Muscle layer of colon (tissue), 2 donors: Measurements from ENCODE around the gene RFTN2.
"Not testable (repeated sequence)": the region's sequence is repeated elsewhere in the genome, so short reads cannot be mapped to it uniquely, and the experiment has no call there.

ENCODE experiments used
- H3K27ac ChIP-seq: one replicate; pipeline ENCODE4 v1.7.0; 2013; ENCODE audit warnings: low read depth, mild to moderate bottlenecking, low read length, moderate library complexity
- H3K27me3 ChIP-seq, 2 donors: one replicate each; pipeline ENCODE4 v1.7.0; 2013; ENCODE audit warnings: low read length in 2 of 2, mild to moderate bottlenecking in 2 of 2; ENCODE audit not compliant: insufficient read depth in 2 of 2, control insufficient read depth in 1 of 2
- H3K36me3 ChIP-seq: one replicate; pipeline ENCODE4 v1.7.0; 2013; ENCODE audit warnings: mild to moderate bottlenecking, low read length; ENCODE audit not compliant: insufficient read depth
- H3K4me1 ChIP-seq: one replicate; pipeline ENCODE4 v1.7.0; 2013; ENCODE audit warnings: mild to moderate bottlenecking, low read length; ENCODE audit not compliant: insufficient read depth
- H3K4me3 ChIP-seq, 2 donors: one replicate each; pipeline ENCODE4 v1.7.0; 2013; ENCODE audit warnings: low read length in 2 of 2, low read depth in 1 of 2, mild to moderate bottlenecking in 1 of 2, moderate library complexity in 1 of 2
- H3K9ac ChIP-seq: one replicate; pipeline ENCODE4 v1.7.0; 2013; ENCODE audit warnings: low read length
- H3K9me3 ChIP-seq: one replicate; pipeline ENCODE4 v1.7.0; 2013; ENCODE audit warnings: mild to moderate bottlenecking, low read length
- donor health status: abdominal sarcoma.
- donor health status: Adenocarcinoma of cecum.

The RFTN2 gene

GRCh38 chr2:197674060-197674459 is 1.3 kb downstream of the RFTN2 start:
- no peaks in the 10 kb centered on the region for H3K9me3 ChIP-seq
- no peak overlapping the region for H3K27ac ChIP-seq
- no peak overlapping the region for H3K9ac ChIP-seq
- H3K36me3 ChIP-seq, result no peaks in the 10 kb centered on the region
- no peak overlapping the region for H3K4me3 ChIP-seq
- no peaks in the 10 kb centered on the region for H3K4me1 ChIP-seq
- H3K27me3 ChIP-seq, result no peaks in the 10 kb centered on the region

- Histone ChIP-seq H3K4me3 (peak overlapping the region in 1 of 2 donors; percentile 22), H3K9ac (no peak overlapping the region), H3K9me3 (no peaks in the 10 kb centered on the region), H3K27me3 (no peaks in the 10 kb centered on the region), H3K27ac (no peak overlapping the region), H3K36me3 (no peaks in the 10 kb centered on the region), H3K4me1 (no peaks in the 10 kb centered on the region)
Observed at GRCh38 chr2:197673606-197674005, 1.8 kb downstream of the RFTN2 start.

GRCh38 chr2:197673106-197673505 is 2.3 kb downstream of the RFTN2 start:
- Histone ChIP-seq H3K27ac (no peak overlapping the region), H3K27me3 (no peaks in the 10 kb centered on the region), H3K36me3 (no peaks in the 10 kb centered on the region), H3K9me3 (no peaks in the 10 kb centered on the region), H3K4me1 (no peaks in the 10 kb centered on the region), H3K4me3 (peak overlapping the region in 1 of 2 donors; percentile 22), H3K9ac (no peak overlapping the region)

- Histone ChIP-seq H3K9ac (no peak overlapping the region), H3K27ac (no peak overlapping the region), H3K36me3 (no peaks in the 10 kb centered on the region), H3K4me3 (no peak overlapping the region), H3K27me3 (no peaks in the 10 kb centered on the region), H3K4me1 (no peaks in the 10 kb centered on the region), H3K9me3 (no peaks in the 10 kb centered on the region)
Observed at GRCh38 chr2:197672371-197672893, 3.0 kb downstream of the RFTN2 start.

GRCh38 chr2:197669077-197669476 is 6.3 kb downstream of the RFTN2 start:
- H3K9me3 ChIP-seq, result no peaks in the 10 kb centered on the region
- no peaks in the 10 kb centered on the region for H3K36me3 ChIP-seq
- no peaks in the 10 kb centered on the region for H3K4me1 ChIP-seq
- no peak overlapping the region for H3K4me3 ChIP-seq
- no peak overlapping the region for H3K27ac ChIP-seq
- no peaks in the 10 kb centered on the region for H3K27me3 ChIP-seq
- no peak overlapping the region for H3K9ac ChIP-seq

- no peak overlapping the region for H3K4me3 ChIP-seq
- H3K9ac ChIP-seq, result no peak overlapping the region
- H3K36me3 ChIP-seq, result no peaks in the 10 kb centered on the region
- H3K9me3 ChIP-seq, result no peaks in the 10 kb centered on the region
- H3K27ac ChIP-seq, result no peak overlapping the region
- no peaks in the 10 kb centered on the region for H3K4me1 ChIP-seq
- no peaks in the 10 kb centered on the region for H3K27me3 ChIP-seq
Observed at GRCh38 chr2:197668296-197668695, 7.1 kb downstream of the RFTN2 start.

GRCh38 chr2:197666277-197666676 is 9.1 kb downstream of the RFTN2 start:
- no peak overlapping the region for H3K9ac ChIP-seq
- no peaks in the 10 kb centered on the region for H3K36me3 ChIP-seq
- no peaks in the 10 kb centered on the region for H3K4me1 ChIP-seq
- no peaks in the 10 kb centered on the region for H3K27me3 ChIP-seq
- no peaks in the 10 kb centered on the region for H3K9me3 ChIP-seq
- no peak overlapping the region for H3K27ac ChIP-seq
- H3K4me3 ChIP-seq, result no peak overlapping the region

- no peaks in the 10 kb centered on the region for H3K9me3 ChIP-seq
- no peak overlapping the region for H3K4me3 ChIP-seq
- no peaks in the 10 kb centered on the region for H3K36me3 ChIP-seq
- no peaks in the 10 kb centered on the region for H3K27me3 ChIP-seq
- no peak overlapping the region for H3K27ac ChIP-seq
- no peaks in the 10 kb centered on the region for H3K4me1 ChIP-seq
- no peak overlapping the region for H3K9ac ChIP-seq
Observed at GRCh38 chr2:197661626-197662025, 13.8 kb downstream of the RFTN2 start.

- H3K27me3 ChIP-seq, result no peaks in the 10 kb centered on the region
- H3K9ac ChIP-seq, result no peak overlapping the region
- no peaks in the 10 kb centered on the region for H3K9me3 ChIP-seq
- no peaks in the 10 kb centered on the region for H3K4me1 ChIP-seq
- H3K36me3 ChIP-seq, result no peaks in the 10 kb centered on the region
- no peak overlapping the region for H3K27ac ChIP-seq
- no peak overlapping the region for H3K4me3 ChIP-seq
Observed at GRCh38 chr2:197657562-197657961, 17.8 kb downstream of the RFTN2 start.

- H3K27me3 ChIP-seq, result no peaks in the 10 kb centered on the region
- no peaks in the 10 kb centered on the region for H3K4me1 ChIP-seq
- H3K9ac ChIP-seq, result no peak overlapping the region
- no peak overlapping the region for H3K4me3 ChIP-seq
- peaks cover 4% of the 10 kb centered on the region for H3K9me3 ChIP-seq
- H3K36me3 ChIP-seq, result no peaks in the 10 kb centered on the region
- no peak overlapping the region for H3K27ac ChIP-seq
Observed at GRCh38 chr2:197647961-197648690, 27.3 kb downstream of the RFTN2 start.

GRCh38 chr2:197641666-197642065 is 33.7 kb downstream of the RFTN2 start:
- H3K9ac ChIP-seq, result no peak overlapping the region
- no peak overlapping the region for H3K27ac ChIP-seq
- no peaks in the 10 kb centered on the region for H3K4me1 ChIP-seq
- H3K36me3 ChIP-seq, result no peaks in the 10 kb centered on the region
- H3K27me3 ChIP-seq, result no peaks in the 10 kb centered on the region
- H3K4me3 ChIP-seq, result no peak overlapping the region
- H3K9me3 ChIP-seq, result no peaks in the 10 kb centered on the region

GRCh38 chr2:197640571-197641122 is 34.7 kb downstream of the RFTN2 start:
- H3K9ac ChIP-seq, H3K4me3 ChIP-seq, H3K36me3 ChIP-seq, H3K27me3 ChIP-seq, H3K4me1 ChIP-seq, H3K9me3 ChIP-seq, H3K27ac ChIP-seq: not testable (repeated sequence)
